Mesothelial cell of epicardium (in vitro differentiated cells): Measurements from ENCODE around the gene BRINP1. TPM values are rescaled to one million over a fixed set of nuclear protein-coding genes. Genes with fewer than 3 reads are reported as not detected.

Experiments
- DNase-seq, 2 experiments: peaks; one replicate each; pipeline ENCODE4 v3.0.0; 2021; ENCODE audit warnings: low spot score in 2 of 2; ENCODE audit not compliant: unreplicated experiment in 2 of 2
- H3K27ac Mint-ChIP-seq: 2 replicates; pipeline ENCODE4 v1.8.0; 2021; ENCODE audit warnings: mixed read lengths
- H3K27me3 Mint-ChIP-seq: 2 replicates; pipeline ENCODE4 v1.8.0; 2021; ENCODE audit warnings: low read depth, mixed read lengths
- H3K36me3 Mint-ChIP-seq: 2 replicates; pipeline ENCODE4 v1.8.0; 2021; ENCODE audit warnings: mixed read lengths
- H3K4me1 Mint-ChIP-seq: 2 replicates; pipeline ENCODE4 v1.8.0; 2021; ENCODE audit warnings: mixed read lengths
- H3K4me3 Mint-ChIP-seq: 2 replicates; pipeline ENCODE4 v1.8.0; 2021; ENCODE audit warnings: mild to moderate bottlenecking, moderate library complexity, mixed read lengths
- H3K9me3 Mint-ChIP-seq: 2 replicates; pipeline ENCODE4 v1.8.0; 2021; ENCODE audit warnings: mixed read lengths
- total RNA-seq: library from RNA; stranded (reverse); gene quantifications from 3 replicates; pipeline ENCODE4 v1.2.1, GENCODE V29; 2021
- TF ChIP-seq, protein P1 (sequence below): fragments of 200-600 bp; sonication (generic); IDR thresholded peaks from one replicate; pipeline ENCODE4 v1.5.0; 2021; ENCODE audit warnings: antibody characterized with exemption; ENCODE audit not compliant: unreplicated experiment

BRINP1 gene
- total RNA-seq, 1 donor from 2014 or later = 13.2 TPM

DNA sequence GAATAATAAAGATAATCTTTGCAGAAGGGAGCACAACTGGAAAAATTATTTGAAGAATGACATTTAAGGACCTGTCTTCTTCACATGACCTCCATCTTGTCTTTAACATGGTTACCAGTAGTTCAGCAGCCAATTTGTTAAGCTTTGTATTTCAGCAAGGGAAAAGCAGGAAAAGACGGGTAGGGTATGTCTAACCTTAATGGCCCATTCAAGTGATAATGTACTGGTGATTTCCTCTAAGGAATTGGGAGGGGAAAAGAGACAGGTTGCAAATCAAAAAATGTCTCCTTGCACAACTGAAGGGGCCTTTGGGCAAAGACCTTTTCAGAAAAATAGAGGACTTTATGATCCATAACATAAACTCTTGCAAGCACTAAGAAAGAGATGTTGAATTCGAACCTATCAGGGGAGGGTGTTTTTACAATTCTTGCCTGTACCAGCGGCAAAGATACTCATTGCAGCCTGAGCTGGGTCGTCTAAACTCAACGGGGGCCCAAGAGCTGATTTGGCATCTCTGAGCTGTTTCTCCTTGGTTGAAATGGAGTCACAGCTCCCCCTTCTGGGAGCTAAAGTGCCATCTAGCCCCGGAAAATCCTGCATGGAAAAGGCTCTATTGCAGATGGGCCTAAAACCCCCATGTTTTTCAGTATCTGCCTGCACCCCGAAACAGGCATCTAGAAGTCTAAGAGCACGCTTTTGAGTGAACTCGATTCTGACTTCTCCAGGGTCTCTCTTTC, 3.8 kb downstream of the BRINP1 start:
- Mint-ChIP-seq H3K27ac (no peak overlapping the region), H3K27me3 (peaks cover 54% of the 10 kb centered on the region), H3K9me3 (no peaks in the 10 kb centered on the region), H3K4me3 (peak overlapping the region; percentile 5), H3K36me3 (no peaks in the 10 kb centered on the region), H3K4me1 (peaks cover 28% of the 10 kb centered on the region)
- TF ChIP-seq, protein P1, sequence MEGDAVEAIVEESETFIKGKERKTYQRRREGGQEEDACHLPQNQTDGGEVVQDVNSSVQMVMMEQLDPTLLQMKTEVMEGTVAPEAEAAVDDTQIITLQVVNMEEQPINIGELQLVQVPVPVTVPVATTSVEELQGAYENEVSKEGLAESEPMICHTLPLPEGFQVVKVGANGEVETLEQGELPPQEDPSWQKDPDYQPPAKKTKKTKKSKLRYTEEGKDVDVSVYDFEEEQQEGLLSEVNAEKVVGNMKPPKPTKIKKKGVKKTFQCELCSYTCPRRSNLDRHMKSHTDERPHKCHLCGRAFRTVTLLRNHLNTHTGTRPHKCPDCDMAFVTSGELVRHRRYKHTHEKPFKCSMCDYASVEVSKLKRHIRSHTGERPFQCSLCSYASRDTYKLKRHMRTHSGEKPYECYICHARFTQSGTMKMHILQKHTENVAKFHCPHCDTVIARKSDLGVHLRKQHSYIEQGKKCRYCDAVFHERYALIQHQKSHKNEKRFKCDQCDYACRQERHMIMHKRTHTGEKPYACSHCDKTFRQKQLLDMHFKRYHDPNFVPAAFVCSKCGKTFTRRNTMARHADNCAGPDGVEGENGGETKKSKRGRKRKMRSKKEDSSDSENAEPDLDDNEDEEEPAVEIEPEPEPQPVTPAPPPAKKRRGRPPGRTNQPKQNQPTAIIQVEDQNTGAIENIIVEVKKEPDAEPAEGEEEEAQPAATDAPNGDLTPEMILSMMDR = peak; percentile 37
- peak in 1 of 2 experiments; percentile 59 for DNase-seq

DNA sequence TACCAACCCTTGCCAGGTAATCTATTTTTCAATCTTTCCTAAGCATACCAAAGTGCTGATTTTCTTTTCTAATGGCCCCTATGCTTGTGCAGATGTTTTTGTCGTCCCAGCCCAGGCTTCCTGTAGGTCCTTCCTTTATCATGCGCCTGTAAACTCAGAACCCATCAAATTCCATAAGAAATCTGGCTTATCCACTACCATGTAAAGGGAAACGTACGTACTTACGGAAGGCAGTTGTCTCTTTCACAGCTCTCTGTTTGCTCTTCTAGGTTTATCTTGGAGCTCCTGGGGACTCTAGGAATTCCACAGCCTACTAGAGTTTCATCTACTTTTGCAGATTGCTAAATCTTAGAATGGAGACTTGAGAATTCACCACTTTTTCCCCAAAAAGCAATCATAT, 9.0 kb downstream of the BRINP1 start:
- Mint-ChIP-seq H3K36me3 (no peaks in the 10 kb centered on the region), H3K27ac (no peak overlapping the region), H3K4me1 (peaks cover 24% of the 10 kb centered on the region), H3K27me3 (peaks cover 12% of the 10 kb centered on the region), H3K4me3 (no peak overlapping the region), H3K9me3 (no peaks in the 10 kb centered on the region)
- no peak for DNase-seq
- TF ChIP-seq, protein P1 = no peak

DNA sequence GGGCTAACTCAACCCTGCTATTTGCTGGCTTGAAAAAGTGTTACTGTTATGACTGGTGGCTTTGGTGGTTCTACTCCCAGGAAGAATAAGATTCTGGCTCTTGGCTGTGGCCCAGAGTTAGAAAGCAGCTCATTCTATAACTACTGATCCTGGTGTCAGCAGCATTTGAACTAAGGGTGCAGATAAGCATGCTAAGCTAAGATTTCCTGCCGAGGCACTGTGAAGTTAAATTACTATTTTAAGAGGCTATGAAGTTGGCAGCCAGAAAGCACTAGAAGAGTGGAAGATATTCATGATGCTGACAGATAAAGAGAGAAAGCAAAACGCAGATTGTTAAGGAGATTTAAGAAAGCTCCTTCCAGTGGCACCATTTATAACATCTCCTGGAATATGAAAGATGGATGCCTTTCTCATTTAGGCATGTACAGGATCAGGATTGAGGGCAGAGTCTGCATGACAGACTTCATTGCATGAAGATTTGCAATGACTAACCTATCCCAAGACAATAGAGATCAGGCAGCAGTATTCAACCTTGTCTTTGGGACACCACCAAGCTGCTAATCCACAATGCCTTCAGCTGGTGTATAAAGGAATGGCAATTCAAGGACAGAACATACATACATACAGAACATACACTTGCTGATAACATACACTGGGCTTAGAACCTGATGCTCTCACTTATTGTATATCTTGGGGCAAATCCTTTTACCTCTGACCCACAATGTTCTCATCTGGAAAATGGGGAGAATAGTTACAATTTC, 11.7 kb downstream of the BRINP1 start:
- TF ChIP-seq, protein P1 = no peak
- H3K27me3 Mint-ChIP-seq = peaks cover 9% of the 10 kb centered on the region

DNA sequence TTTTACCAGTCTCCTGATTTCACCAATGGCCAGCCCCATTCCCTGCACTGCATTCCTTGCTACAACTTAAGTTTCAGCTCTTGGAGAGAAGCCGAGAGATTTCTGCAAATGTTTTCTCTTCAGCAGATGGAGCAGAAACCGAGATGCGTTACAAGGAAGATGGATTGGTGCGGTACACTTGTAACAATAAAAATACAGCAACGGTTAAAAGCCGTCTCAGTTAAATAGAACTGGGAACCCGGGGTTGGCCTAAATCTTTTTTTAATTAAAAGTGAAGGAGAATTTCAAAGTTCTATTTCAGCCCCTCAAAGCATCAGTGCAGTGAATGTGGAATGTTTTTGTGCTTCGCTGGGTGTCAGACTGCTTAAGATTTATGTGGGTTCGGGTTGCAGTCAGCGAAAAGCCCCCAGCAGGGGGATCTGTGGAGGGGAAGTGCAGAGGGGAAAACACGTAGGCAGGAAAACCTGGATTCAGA, 19.8 kb downstream of the BRINP1 start:
- H3K4me3 Mint-ChIP-seq = peak overlapping the region; percentile 41
- peaks cover 4% of the 10 kb centered on the region for H3K27me3 Mint-ChIP-seq
- TF ChIP-seq, protein P1 = peak; percentile 35
- H3K9me3 Mint-ChIP-seq = no peaks in the 10 kb centered on the region
- peaks cover 23% of the 10 kb centered on the region for H3K4me1 Mint-ChIP-seq
- no peak for DNase-seq
- H3K27ac Mint-ChIP-seq = peak overlapping the region; percentile 44
- no peaks in the 10 kb centered on the region for H3K36me3 Mint-ChIP-seq

More for the DNA sequence above, 11.7 kb downstream of the BRINP1 start:
- Mint-ChIP-seq H3K9me3 (no peaks in the 10 kb centered on the region), H3K36me3 (no peaks in the 10 kb centered on the region), H3K27ac (no peak overlapping the region), H3K4me3 (no peak overlapping the region), H3K4me1 (peaks cover 24% of the 10 kb centered on the region)
- no peak for DNase-seq

DNA sequence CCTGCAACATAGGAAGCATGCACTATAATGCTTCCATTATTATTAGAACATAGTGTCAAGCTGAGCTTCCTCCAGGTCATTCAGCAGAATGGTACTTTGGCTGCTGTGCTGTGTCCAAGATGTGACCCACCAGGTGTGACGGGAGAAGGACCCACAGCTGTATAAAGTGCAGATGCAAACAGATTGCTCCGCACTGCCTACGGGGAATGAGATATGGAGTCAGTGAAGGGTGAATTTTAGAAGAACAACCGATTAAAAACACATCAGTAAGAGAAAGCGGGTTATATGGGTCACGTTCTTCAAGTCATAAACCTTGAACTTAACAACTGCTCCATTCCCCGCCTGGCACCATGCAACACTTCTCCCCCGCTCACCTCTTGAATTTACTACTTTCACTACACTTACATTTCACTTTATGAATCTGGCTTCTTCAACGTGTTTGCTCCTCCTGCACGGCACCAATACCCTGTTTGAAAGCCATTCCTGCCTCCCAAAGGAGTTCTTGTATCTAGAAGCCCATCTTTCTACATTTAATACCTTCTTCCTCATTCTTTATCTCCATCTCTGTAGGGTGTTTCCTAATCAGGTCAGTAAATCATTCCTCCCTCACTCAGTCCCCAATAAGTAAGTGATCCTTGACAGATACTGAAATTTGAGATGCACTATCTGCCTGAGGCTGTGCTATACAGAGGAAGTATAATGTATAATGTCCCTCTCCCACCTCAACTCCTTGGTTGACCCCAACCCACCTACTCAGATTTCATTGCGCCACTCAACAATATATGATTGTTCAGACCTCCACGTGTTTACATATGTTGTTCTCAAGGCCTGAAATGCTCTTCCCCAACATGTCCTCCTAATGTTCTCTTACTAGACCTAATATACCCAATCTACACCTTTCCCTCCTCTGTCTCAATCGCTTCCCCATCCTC, 25.9 kb downstream of the BRINP1 start:
- no peaks in the 10 kb centered on the region for H3K36me3 Mint-ChIP-seq
- no peaks in the 10 kb centered on the region for H3K9me3 Mint-ChIP-seq
- DNase-seq = no peak
- TF ChIP-seq, protein P1 = no peak
- H3K27me3 Mint-ChIP-seq = peaks cover 8% of the 10 kb centered on the region
- H3K27ac Mint-ChIP-seq = no peak overlapping the region
- no peak overlapping the region for H3K4me3 Mint-ChIP-seq
- H3K4me1 Mint-ChIP-seq = peaks cover 15% of the 10 kb centered on the region
